ENCODE measurements around the gene HEXIM2.

HEXIM2 gene

DNA sequence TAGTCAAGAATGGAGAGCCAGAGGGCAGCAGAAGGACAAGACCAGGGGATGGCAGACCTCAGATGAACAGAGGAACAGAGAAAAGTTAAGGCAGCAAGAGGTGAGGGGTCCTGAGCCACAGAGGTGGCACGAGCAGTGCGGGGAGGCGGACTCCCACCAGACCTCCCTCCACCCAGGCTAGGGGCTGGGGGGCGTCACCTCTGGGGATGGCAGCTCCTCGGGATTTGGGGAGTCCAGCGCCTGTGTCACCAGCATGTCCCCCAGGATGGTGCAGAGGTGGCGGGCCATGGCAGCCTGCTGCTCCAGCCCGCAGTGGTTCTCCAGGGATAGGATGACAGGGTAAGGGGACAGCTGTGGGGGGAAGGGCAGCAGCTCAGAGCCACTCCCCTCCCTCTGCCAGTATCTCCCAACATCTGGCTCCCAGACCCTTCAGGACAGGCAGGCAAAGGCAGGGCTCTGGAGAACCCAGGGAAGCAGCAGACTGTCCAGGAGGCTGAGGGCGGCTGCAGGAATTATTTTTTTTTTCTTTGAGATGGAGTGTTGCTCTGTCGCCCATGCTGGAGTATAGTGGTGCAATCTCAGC is 45.1 kb upstream of the HEXIM2 start:
- no peak for DNase-seq (ENCODE audit: low spot score)
- TF ChIP-seq, protein P1, sequence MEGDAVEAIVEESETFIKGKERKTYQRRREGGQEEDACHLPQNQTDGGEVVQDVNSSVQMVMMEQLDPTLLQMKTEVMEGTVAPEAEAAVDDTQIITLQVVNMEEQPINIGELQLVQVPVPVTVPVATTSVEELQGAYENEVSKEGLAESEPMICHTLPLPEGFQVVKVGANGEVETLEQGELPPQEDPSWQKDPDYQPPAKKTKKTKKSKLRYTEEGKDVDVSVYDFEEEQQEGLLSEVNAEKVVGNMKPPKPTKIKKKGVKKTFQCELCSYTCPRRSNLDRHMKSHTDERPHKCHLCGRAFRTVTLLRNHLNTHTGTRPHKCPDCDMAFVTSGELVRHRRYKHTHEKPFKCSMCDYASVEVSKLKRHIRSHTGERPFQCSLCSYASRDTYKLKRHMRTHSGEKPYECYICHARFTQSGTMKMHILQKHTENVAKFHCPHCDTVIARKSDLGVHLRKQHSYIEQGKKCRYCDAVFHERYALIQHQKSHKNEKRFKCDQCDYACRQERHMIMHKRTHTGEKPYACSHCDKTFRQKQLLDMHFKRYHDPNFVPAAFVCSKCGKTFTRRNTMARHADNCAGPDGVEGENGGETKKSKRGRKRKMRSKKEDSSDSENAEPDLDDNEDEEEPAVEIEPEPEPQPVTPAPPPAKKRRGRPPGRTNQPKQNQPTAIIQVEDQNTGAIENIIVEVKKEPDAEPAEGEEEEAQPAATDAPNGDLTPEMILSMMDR (IDR thresholded peaks at IDR 0.05; ENCODE audit: extremely low read depth, missing control alignments): no peak

DNA sequence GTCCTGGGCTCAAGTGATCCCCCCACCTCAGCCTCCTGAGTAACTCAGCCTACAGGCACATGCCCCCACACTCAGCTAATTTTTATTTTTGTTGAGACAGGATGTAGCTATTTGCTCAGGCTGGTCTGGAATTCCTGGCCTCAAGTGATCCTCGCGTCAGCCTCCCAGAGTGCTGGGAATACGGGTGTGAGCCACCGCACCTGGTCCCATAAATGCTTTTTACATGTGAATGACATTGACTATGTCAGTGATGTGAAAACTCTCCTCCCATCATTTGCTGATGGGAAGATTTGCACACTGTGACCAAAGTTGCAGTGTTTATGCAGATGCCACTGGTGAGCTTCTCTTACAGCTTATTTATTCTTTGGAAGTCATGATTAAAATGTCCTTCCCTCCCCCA is 44.3 kb upstream of the HEXIM2 start:
- no peak for DNase-seq (ENCODE audit: low spot score)
- TF ChIP-seq, protein P1 (IDR thresholded peaks at IDR 0.05; ENCODE audit: extremely low read depth, missing control alignments): no peak

DNA sequence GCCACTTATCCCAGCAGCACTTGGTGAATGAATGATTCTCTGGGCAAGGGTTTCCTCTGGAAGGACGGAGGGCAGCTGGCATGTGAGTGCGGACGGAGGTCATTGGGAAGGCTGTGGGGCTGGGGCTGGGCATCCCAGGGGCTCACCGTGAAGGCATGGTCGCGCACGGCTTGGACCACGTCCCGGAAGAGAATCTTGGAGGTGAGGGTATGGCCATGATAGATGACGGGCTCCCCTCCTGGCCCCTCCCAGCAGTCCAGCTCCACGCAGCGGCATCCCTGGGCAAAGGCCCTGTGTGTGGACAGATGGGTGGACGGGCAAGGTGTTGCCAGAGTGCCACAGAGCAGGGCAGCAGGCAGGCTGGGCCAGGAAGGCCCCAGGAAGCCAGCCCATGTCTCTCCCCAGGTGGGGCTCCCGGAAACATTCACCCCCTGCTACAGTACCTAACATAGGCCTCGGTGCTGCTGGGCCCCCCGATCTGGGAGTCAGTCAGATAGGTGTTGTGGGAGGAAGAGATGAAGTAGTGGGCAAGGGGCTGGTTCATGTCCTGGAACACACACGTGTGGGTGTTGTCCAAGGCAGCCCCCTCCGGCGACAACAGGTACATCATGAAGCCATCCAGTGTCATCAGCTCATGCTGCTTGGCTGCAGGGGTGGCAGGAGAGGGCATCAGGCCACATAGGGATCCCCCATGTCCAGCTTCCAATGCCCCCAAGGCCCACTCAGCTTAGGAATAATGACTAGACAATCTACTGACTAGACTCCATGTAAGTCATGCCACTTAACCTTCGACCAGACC is 43.6 kb upstream of the HEXIM2 start:
- DNase-seq (ENCODE audit: low spot score): no peak

DNA sequence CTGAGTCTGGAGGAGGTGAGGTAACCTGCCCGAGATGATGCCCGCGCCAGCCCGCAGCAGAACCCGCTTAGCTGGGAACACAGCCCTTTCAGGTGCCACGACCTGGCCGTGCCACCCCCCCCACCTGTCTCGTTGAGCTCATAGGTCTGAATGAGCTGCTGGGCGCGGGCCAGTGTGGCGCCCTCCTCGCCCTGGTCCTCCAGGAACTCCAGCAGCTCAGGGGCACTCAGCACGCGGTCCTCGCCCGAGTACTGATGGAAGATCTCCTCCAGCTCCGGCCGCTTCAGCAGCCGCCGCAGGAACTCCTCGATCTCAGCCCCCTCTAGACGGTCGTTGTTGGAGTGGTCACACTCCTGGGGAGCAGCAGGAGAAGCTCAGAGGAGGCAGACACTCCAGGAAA is 43.0 kb upstream of the HEXIM2 start:
- DNase-seq (ENCODE audit: low spot score): no peak
- TF ChIP-seq, protein P1 (IDR thresholded peaks at IDR 0.05; ENCODE audit: extremely low read depth, missing control alignments): no peak

More for the DNA sequence above, 43.6 kb upstream of the HEXIM2 start:
- TF ChIP-seq, protein P1 (IDR thresholded peaks at IDR 0.05; ENCODE audit: extremely low read depth, missing control alignments): no peak

DNA sequence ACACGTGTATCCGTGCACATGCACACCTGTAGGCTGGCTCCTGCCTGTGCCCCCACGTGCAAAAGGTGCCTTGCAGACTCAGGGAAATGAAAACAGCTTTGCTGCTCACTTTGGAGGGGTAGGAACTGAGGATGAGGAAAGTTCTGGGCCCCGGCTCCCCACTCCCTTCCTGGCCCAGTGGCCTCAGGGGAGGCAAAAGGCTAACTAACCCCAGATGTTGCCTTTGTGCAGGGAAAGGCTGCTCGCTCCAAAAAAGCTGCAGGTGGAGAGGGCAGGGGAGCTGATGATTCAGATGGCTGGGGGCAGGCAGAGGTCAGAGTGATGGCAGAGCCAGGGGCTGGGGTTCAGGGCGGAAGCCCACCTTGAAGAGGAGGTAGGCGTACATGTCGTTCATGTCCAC is 41.7 kb upstream of the HEXIM2 start:
- TF ChIP-seq, protein P1 (IDR thresholded peaks at IDR 0.05; ENCODE audit: extremely low read depth, missing control alignments): no peak

DNA sequence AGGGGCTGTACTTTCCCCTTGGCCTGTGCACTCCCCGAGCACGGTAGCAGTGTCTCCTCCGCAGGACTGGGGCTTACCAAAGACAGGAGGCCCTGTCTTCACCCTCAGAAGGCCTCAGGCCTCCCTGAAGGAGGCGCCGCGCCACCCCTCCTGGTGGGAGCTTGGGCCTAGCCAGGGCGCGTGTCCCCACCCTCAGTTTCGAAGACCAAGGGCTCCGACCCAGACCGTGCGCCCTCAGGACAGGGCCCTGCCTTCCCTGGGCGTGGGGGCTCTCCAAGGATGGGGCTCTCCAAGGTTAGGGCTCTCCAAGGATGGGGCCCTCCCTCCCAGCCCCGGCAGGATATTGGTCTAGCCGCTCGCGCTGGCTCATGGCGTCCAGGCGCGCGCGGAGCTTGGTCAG is 41.1 kb upstream of the HEXIM2 start:
- DNase-seq (ENCODE audit: low spot score): no peak
- TF ChIP-seq, protein P1 (IDR thresholded peaks at IDR 0.05; ENCODE audit: extremely low read depth, missing control alignments): no peak

More for the DNA sequence above, 41.7 kb upstream of the HEXIM2 start:
- no peak for DNase-seq (ENCODE audit: low spot score)

DNA sequence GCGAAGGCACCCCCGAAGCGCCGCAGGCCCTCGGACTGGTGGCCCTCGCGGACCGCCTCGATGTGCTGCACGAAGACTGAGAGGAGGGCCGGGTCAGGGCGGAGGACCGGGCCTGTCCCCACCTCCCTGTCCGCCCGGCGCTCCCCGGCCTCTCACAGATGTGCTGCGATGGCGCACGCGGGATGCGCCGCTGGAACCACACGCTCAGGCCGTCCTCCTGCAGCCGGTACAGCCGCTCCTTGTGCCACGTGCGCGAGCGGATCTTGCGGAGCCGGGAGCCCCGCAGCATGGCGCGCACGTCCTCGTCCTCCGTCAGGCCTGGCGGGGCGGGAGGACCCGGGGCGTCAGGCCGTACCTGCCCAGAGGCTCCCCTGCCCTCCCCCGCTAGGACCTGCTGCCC is 40.6 kb upstream of the HEXIM2 start:
- no peak for DNase-seq (ENCODE audit: low spot score)
- TF ChIP-seq, protein P1 (IDR thresholded peaks at IDR 0.05; ENCODE audit: extremely low read depth, missing control alignments): no peak

All from GM20000 (cell line).